ENCODE data around the gene NEK8. TPM values are rescaled to one million over a fixed set of nuclear protein-coding genes. Genes with fewer than 3 reads are reported as not detected.
A peak's percentile ranks its signal among the peaks of the same experiment; 100 is the strongest.
"Not testable (repeated sequence)": the region's sequence is repeated elsewhere in the genome, so short reads cannot be mapped to it uniquely, and the experiment has no call there.

Gene NEK8
- total and polyA plus RNA-seq, 10 donors: 7.3 to 17.6 (median 12.1) TPM

GRCh38 chr17:28723159-28723835 is 5.3 kb upstream of the NEK8 start:
- Histone ChIP-seq H3K27me3 (replicated peaks in 1 of 7) (no peaks in the 10 kb centered on the region), H3K4me3 (no peak overlapping the region), H3K36me3 (peaks cover 0 to 46% (median 37%) of the 10 kb centered on the region in 6 donors), H3K27ac (no peak overlapping the region), H3K4me1 (peaks cover 49 to 94% (median 86%) of the 10 kb centered on the region in 6 donors), H3K9me3 (no peaks in the 10 kb centered on the region)
- 70 to 85% (median 76%) methylated on average over 6 of the region's 6 CpGs for WGBS, 5 donors
- TF ChIP-seq POLR2AphosphoS5 (IDR thresholded peaks at IDR 0.05) (no peak), CTCF (IDR thresholded peaks at IDR 0.05 in 8 of 11, conservative IDR thresholded peaks at IDR 0.05 in 3 of 11) (no peak), POLR2A (IDR thresholded peaks at IDR 0.05) (no peak)
- no peak for DNase-seq
- intact Hi-C loops (cut with DNase I; ENCODE audit: low total_unique reads): no loop called here

DNA sequence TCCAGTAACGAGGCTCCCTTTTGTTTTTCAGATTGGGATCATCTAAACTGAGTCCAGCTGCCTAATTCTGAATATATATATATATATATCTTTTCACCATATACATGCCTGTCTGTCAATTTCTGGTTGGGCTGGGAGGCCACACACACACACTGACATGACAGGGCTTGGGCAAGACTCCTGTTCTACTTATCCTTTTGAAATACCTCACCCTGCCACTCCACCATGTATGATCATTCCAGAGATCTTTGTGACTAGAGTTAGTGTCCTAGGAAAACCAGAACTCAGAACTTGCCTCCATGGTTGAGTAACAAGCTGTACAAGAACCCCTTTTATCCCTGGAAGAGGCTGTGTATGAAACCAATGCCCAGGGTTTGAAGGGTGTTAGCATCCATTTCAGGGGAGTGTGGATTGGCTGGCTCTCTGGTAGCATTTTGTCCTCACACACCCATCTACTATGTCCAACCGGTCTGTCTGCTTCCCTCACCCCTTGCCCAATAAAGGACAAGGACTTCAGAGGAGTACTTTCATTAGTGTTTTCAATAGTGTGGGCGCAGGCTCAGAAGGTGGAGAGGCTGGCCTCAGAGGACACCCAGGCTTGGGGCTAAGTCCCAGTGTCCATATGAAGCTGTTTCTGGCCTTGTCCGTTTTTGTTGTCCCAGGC is 4.6 kb upstream of the NEK8 start:
- H3K27me3 ChIP-seq (replicated peaks in 1 of 7); DNase-seq; H3K4me3 ChIP-seq; H3K9me3 ChIP-seq; intact Hi-C loops (cut with DNase I; ENCODE audit: low total_unique reads): not testable (repeated sequence)
- 75 to 86% (median 81%) methylated on average over 4 of the region's 4 CpGs for WGBS, 5 donors
- Histone ChIP-seq H3K27ac (peak overlapping the region in 1 of 8 donors; percentile 98), H3K4me1 (peaks cover 42 to 91% (median 81%) of the 10 kb centered on the region in 6 donors), H3K36me3 (peaks cover 0 to 46% (median 37%) of the 10 kb centered on the region in 6 donors)

DNA sequence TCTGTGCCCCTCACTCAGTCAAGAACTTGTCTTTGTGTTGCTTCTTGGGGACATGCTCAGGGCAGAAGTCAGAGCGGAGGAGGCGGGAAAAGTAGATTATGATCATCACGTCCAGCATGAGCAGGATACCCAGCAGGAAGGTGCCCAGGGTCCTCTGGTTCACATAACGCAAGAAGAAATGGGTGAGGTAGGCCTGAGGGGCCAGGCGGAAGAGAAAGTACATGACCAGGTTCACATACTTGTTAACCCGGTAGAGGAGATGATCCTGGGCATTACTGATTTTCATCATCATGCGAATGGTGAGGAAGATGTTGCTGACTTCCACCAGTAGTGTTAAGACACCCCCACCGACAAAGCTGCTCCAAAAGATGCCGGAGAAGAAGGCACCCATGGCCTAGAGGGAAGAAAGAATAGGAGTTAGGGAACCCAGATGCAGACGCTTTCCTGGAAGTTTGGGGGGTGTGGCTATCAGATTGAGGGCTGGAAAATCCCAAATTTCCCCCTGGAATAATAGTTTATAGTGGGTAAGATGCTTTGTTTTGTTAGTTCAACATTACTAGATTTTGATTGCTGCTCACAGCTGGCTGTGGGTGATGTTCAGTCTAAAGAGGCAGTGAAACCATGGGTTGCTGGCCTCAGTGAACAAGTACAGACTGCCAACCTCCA is 4.0 kb upstream of the NEK8 start:
- Histone ChIP-seq H3K4me3 (peak overlapping the region in 1 of 8 donors; percentile 78), H3K27me3 (replicated peaks in 1 of 7) (no peaks in the 10 kb centered on the region), H3K27ac (peak overlapping the region in 6 of 8 donors; percentile 96 to 99 (median 98)), H3K9me3 (no peaks in the 10 kb centered on the region), H3K4me1 (peaks cover 40 to 93% (median 83%) of the 10 kb centered on the region in 6 donors), H3K36me3 (peaks cover 0 to 46% (median 37%) of the 10 kb centered on the region in 6 donors)
- WGBS, 5 donors: 72 to 86% (median 79%) methylated on average over 10 of the region's 10 CpGs
- no peak for DNase-seq
- intact Hi-C loops (cut with DNase I; ENCODE audit: low total_unique reads): no loop called here
- TF ChIP-seq CTCF (IDR thresholded peaks at IDR 0.05 in 8 of 11, conservative IDR thresholded peaks at IDR 0.05 in 3 of 11): no peak
- no peak for TF ChIP-seq POLR2A (IDR thresholded peaks at IDR 0.05)
- no peak for TF ChIP-seq POLR2AphosphoS5 (IDR thresholded peaks at IDR 0.05)

GRCh38 chr17:28725166-28725659 is 3.4 kb upstream of the NEK8 start:
- peak overlapping the region in 6 of 8 donors; percentile 66 to 92 (median 74) for H3K4me3 ChIP-seq
- peak overlapping the region in 7 of 8 donors; percentile 51 to 99 (median 98) for H3K27ac ChIP-seq
- peaks cover 0 to 46% (median 37%) of the 10 kb centered on the region in 6 donors for H3K36me3 ChIP-seq
- peaks cover 40 to 93% (median 85%) of the 10 kb centered on the region in 6 donors for H3K4me1 ChIP-seq
- 29 to 49% (median 30%) methylated on average over 20 of the region's 20 CpGs for WGBS, 5 donors
- intact Hi-C loops (cut with DNase I; ENCODE audit: low total_unique reads): no loop called here
- no peaks in the 10 kb centered on the region for H3K27me3 ChIP-seq (replicated peaks in 1 of 7)
- TF ChIP-seq CTCF (IDR thresholded peaks at IDR 0.05 in 8 of 11, conservative IDR thresholded peaks at IDR 0.05 in 3 of 11): no peak
- peak in 1 of 3 donors; percentile 73 for TF ChIP-seq POLR2AphosphoS5 (IDR thresholded peaks at IDR 0.05)
- DNase-seq: no peak
- H3K9me3 ChIP-seq: no peaks in the 10 kb centered on the region
